ENCODE results near the gene REPS2.

The REPS2 gene

GRCh38 chrX:17036171-17036961 lies 89.9 kb downstream of the REPS2 start:
- peak; percentile 91 for DNase-seq (ENCODE audit: low read depth)

GRCh38 chrX:17038277-17038676 lies 91.8 kb downstream of the REPS2 start:
- no peak for DNase-seq (ENCODE audit: low read depth)

- DNase-seq (ENCODE audit: low read depth), result peak; percentile 87
Observed at GRCh38 chrX:17038681-17039161, 92.3 kb downstream of the REPS2 start.

DNA sequence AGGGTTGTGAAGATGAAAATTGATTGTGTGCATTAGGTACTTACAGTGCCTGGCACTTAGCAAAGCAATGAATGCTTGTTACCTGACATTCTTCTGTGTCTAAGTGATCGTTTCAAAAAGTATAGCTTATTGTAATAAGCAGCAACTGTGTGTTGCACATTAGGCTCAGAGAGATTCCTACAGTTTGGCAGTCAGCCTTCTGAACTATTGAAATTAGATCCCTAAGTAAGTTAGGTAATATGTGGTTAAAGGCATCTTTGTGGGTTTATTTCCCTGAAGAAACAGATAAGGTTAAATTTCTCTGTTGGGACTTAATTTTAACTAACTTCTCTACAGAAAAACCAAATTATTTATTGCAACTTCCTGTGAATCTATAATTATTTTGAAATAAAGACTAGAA lies 93.4 kb downstream of the REPS2 start:
- peak; percentile 82 for DNase-seq (ENCODE audit: low read depth)

DNA sequence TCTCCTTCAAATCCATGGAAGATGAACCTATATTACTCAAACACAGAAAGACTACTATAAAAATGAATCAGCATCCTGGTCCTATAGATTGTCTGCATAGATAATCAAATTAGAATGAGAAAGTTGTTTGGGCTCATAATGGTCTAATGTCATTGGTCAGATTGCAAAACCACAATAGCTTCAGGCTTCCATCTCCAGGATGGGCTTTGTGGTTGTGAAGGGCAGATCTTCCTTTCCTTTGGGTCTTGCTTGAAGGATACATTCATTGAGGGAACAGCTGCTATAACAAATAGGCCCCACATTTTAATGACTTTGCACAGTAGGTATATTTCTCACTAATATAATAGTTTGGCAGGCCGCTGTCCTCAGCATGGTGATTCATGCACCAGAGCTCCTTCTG lies 94.3 kb downstream of the REPS2 start:
- DNase-seq (ENCODE audit: low read depth), result no peak

DNA sequence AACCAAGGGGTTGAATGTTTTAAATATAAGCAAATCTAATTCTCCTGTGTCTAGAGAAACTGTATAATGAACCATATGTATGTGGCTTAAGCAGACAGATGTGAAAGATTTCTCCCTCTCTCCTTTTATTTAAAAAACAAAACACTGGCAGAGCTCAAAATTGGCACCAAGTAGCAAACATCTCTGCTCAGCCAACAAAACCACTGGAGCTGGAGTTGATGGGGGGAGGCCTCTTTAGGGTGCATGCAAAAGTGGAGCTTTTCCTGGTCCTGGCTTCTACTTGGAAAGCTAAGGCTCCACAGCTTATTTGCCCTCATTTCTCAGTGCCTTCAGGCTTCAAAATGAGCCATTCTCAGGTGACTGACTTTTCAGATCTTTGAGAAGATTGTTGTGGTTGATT lies 95.6 kb downstream of the REPS2 start:
- DNase-seq (ENCODE audit: low read depth), result no peak

- peak; percentile 65 for DNase-seq (ENCODE audit: low read depth)
Observed at GRCh38 chrX:17046478-17047097, 100.1 kb downstream of the REPS2 start.

DNA sequence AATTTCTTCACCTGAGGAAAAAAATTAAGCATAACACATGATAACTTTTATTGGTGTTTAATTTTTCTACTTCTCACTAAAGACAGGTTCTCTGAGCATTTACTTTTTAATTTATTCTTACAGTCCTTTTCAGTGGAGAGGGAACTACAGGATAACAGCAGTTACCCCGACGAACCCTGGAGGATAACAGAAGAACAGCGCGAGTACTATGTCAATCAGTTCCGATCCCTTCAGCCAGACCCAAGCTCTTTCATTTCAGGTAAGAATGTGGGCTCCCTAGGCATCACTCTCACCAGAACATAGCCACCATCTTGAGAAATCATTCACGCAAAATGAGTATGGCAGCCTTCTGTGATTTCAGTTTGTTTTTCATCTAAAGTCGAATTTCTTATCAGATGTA lies 100.8 kb downstream of the REPS2 start:
- DNase-seq (ENCODE audit: low read depth), result no peak

- DNase-seq (ENCODE audit: low read depth), result no peak
Observed at GRCh38 chrX:17052210-17052609, 105.8 kb downstream of the REPS2 start.

DNA sequence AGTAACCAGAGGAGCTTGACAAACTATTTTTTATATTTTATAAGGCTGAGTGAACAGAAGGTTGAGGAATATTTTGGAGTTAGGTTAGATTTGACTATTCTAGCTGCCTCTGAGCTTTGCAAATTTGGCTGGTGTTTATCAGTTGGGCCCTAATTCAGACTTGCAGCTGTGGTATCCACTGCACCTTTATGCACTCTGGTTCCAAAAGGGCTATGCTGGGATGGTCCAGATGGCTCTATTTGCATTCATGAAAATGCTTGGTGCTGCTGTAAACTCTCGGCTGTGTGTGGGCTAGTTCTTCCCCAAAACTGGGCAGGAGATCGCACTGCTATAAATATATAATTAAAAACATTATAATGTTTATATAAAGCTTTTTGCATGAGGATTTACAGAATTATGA lies 106.3 kb downstream of the REPS2 start:
- DNase-seq (ENCODE audit: low read depth), result no peak

DNA sequence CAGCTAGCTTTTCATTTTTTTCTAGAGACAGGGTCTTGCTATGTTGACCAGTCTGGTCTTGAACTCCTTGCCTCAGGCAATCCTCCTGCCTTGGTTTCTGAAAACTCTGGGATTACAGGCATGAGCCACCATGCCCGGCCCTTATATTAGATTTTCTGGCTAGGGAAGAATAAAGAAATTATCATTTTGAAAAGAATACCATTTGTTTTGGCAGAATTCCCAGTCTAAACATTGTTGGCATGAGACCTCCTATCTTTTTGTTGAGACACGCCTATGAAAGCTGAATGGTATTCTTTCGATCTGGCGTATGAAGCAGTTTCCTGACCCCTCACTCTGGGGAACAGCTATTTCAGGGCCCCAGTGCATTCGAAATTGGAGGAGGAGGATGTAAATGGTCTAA lies 107.0 kb downstream of the REPS2 start:
- no peak for DNase-seq (ENCODE audit: low read depth)

- DNase-seq (ENCODE audit: low read depth), result no peak
Observed at GRCh38 chrX:17056868-17057608, 110.6 kb downstream of the REPS2 start.

GRCh38 chrX:17062065-17062464 lies 115.6 kb downstream of the REPS2 start:
- no peak for DNase-seq (ENCODE audit: low read depth)

GRCh38 chrX:17065100-17065499 lies 118.6 kb downstream of the REPS2 start:
- DNase-seq (ENCODE audit: low read depth), result no peak

GRCh38 chrX:17067534-17067933 lies 121.1 kb downstream of the REPS2 start:
- DNase-seq (ENCODE audit: low read depth), result no peak

DNA sequence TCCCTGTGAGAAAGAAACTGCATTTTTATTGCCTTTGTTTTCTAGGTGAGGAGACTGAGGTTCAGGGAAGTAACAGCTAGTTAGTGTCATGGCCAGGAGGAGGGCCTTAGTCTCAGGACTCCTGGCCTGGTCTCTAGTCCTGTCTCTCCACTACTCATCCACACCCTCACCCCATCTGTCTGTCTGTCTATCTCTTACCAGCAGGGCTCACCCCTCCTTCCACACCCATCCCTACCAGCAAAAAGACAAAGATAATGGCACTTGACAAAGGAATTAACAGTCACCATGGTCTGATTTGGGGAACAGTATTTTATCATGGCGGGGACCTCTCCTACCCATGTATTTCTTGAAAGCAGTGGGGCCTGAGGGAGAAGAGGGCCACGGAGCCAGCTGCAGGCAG lies 125.8 kb downstream of the REPS2 start:
- DNase-seq (ENCODE audit: low read depth), result no peak

DNA sequence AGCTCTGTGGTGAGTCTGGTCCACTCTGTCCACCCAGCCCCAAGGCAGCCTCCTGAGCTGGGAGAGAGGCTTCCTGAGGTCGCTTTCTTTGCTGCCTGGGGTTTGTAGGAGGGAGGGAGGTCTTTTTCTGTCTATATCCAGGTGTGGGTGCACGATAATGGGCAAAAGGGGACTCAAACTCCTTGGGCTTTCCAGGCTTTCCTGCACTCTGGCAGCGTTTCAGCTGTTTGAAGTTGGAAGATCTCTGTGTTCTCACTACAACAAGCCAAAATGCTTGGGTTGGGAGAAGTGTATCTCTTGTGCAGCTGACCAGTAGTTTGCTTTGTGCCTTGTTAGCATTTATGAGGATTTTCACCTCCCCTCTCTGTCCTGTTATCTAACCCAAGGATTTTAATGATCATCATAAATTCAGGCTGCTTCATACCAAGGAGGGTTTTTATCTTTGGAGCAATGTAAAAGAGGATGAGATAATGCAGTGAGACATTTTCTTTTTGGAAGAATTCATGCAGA lies 126.3 kb downstream of the REPS2 start:
- peak; percentile 8 for DNase-seq (ENCODE audit: low read depth)

- no peak for DNase-seq (ENCODE audit: low read depth)
Observed at GRCh38 chrX:17075004-17075403, 128.5 kb downstream of the REPS2 start.

DNA sequence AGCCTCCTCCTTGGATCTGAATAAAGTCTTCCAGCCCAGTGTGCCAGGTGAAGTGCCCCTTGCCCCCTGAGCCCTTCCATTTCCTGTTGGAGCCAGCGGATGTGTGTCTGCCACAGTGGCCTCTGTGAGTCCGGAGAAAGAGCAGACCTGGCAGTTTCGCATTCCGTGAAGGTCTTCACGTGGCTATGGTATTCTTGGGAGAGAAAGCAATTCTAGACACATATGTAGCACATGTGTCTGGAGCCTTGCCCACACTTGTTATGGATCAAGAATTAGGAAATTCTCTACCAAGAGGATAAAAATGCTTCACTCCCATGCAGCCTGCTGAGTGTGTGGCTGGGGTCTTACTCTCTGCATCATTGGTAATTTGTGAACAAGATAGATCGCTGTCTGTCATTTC lies 130.9 kb downstream of the REPS2 start:
- DNase-seq (ENCODE audit: low read depth), result no peak

GRCh38 chrX:17078031-17078720 lies 131.7 kb downstream of the REPS2 start:
- DNase-seq (ENCODE audit: low read depth), result no peak

DNA sequence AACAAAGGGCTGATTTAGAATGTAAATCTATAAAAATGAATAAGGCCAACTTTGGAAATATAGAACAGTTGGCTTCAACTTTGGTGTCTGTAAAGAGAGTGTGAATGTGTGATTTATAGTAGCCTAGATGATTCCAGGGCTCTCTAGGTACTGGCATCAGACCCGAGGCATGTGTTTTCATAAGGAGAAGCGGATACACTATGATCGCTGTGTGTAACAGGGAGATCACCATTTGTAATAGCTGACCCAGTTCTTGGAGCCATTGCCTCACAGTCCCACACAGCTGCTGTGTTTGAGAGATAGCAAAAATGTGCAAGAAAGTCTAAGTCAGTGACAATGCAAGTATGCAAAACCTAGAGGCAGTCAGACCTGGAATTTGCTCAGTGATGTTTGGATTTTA lies 135.1 kb downstream of the REPS2 start:
- DNase-seq (ENCODE audit: low read depth), result peak; percentile 1

- no peak for DNase-seq (ENCODE audit: low read depth)
Observed at GRCh38 chrX:17081968-17082367, 135.5 kb downstream of the REPS2 start.

Data from amniotic epithelial cell (primary cell).